GM23338 (cell line): ENCODE results near the gene GSTK1.

ENCODE experiments used
- CREB1 ChIP-seq: fragments of 250-450 bp; sonication (Bioruptor Pico); IDR thresholded peaks from 2 replicates; pipeline ENCODE4 v1.5.0; 2020; ENCODE audit warnings: low read depth, mild to moderate bottlenecking, moderate library complexity
- EZH2 ChIP-seq: fragments of 200-600 bp; sonication (generic); IDR thresholded peaks from one replicate; pipeline ENCODE4 v1.8.0; 2017; ENCODE audit warnings: antibody characterized with exemption, mild to moderate bottlenecking, low read depth; ENCODE audit not compliant: unreplicated experiment
- EZH2phosphoT487 ChIP-seq: fragments of 200-600 bp; sonication (generic); IDR thresholded peaks from one replicate; pipeline ENCODE4 v1.8.1; 2018; ENCODE audit warnings: antibody characterized with exemption; ENCODE audit not compliant: unreplicated experiment
- JUNB ChIP-seq: IDR thresholded peaks from one replicate; pipeline ENCODE4 v1.6.1; 2016; ENCODE audit warnings: antibody characterized with exemption; ENCODE audit not compliant: unreplicated experiment
- NANOG ChIP-seq: IDR thresholded peaks from 2 replicates; pipeline ENCODE4 v1.6.1; 2016; ENCODE audit warnings: antibody characterized with exemption, borderline replicate concordance
- POLR2AphosphoS5 ChIP-seq: IDR thresholded peaks from 2 replicates; pipeline ENCODE4 v1.6.1; 2016; ENCODE audit warnings: antibody characterized with exemption, low read depth
- ZNF114 ChIP-seq: fragments of 250-450 bp; sonication (Bioruptor Pico); IDR thresholded peaks from 2 replicates; pipeline ENCODE4 v1.5.0; 2020; ENCODE audit warnings: mild to moderate bottlenecking, moderate library complexity
- ZNF331 ChIP-seq: fragments of 250-450 bp; sonication (Bioruptor Pico); IDR thresholded peaks from 2 replicates; pipeline ENCODE4 v1.5.0; 2020; ENCODE audit warnings: low read depth, mild to moderate bottlenecking, moderate library complexity
- TF ChIP-seq, protein P1 (sequence below), 2 experiments: fragments of 200-600 bp in 1 of 2; sonication (generic) in 1 of 2; conservative IDR thresholded peaks; 2 replicates each; pipeline versions ENCODE4 v1.5.1 to v1.6.1; 2016 to 2017; ENCODE audit warnings: antibody characterized with exemption in 2 of 2, low read depth in 2 of 2, mild to moderate bottlenecking in 2 of 2, moderate library complexity in 1 of 2
- TF ChIP-seq, protein P2 (sequence below): fragments of 250-450 bp; sonication (Bioruptor Pico); IDR thresholded peaks from 2 replicates; pipeline ENCODE4 v1.5.0; 2020; ENCODE audit warnings: mild to moderate bottlenecking, moderate library complexity
- TF ChIP-seq, protein P3 (sequence below): IDR thresholded peaks from one replicate; pipeline ENCODE4 v1.6.1; 2018; ENCODE audit warnings: antibody characterized with exemption; ENCODE audit not compliant: unreplicated experiment

DNA sequence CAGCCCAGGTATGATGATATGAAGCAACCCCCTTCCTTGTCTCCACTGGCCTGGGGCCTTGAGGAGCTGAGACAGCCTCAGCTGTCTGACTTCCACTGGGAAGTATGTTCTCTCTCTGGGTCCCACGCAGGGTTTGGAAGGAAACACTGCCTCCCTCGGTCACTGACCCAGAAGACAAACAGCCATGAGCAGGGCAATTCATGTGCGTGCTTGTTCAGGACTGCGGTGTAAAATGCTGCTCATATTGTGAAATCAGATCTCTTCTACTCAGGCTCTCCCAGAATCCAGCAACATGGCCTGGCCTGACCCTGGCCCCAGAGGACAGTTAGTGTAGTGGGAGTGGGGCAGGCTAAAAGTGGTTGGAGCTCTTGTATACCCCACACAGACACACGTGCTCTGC, 55.4 kb downstream of the GSTK1 start:
- TF ChIP-seq, protein P1, sequence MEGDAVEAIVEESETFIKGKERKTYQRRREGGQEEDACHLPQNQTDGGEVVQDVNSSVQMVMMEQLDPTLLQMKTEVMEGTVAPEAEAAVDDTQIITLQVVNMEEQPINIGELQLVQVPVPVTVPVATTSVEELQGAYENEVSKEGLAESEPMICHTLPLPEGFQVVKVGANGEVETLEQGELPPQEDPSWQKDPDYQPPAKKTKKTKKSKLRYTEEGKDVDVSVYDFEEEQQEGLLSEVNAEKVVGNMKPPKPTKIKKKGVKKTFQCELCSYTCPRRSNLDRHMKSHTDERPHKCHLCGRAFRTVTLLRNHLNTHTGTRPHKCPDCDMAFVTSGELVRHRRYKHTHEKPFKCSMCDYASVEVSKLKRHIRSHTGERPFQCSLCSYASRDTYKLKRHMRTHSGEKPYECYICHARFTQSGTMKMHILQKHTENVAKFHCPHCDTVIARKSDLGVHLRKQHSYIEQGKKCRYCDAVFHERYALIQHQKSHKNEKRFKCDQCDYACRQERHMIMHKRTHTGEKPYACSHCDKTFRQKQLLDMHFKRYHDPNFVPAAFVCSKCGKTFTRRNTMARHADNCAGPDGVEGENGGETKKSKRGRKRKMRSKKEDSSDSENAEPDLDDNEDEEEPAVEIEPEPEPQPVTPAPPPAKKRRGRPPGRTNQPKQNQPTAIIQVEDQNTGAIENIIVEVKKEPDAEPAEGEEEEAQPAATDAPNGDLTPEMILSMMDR (conservative IDR thresholded peaks at IDR 0.05; ENCODE audit: low read depth in 2 of 2): no peak
- TF ChIP-seq POLR2AphosphoS5 (no peak), EZH2 (no peak), ZNF114 (CRISPR knock-in tag) (no peak), EZH2phosphoT487 (no peak), CREB1 (CRISPR knock-in tag) (no peak), JUNB (no peak), NANOG (no peak), ZNF331 (no peak)
- TF ChIP-seq, protein P2, sequence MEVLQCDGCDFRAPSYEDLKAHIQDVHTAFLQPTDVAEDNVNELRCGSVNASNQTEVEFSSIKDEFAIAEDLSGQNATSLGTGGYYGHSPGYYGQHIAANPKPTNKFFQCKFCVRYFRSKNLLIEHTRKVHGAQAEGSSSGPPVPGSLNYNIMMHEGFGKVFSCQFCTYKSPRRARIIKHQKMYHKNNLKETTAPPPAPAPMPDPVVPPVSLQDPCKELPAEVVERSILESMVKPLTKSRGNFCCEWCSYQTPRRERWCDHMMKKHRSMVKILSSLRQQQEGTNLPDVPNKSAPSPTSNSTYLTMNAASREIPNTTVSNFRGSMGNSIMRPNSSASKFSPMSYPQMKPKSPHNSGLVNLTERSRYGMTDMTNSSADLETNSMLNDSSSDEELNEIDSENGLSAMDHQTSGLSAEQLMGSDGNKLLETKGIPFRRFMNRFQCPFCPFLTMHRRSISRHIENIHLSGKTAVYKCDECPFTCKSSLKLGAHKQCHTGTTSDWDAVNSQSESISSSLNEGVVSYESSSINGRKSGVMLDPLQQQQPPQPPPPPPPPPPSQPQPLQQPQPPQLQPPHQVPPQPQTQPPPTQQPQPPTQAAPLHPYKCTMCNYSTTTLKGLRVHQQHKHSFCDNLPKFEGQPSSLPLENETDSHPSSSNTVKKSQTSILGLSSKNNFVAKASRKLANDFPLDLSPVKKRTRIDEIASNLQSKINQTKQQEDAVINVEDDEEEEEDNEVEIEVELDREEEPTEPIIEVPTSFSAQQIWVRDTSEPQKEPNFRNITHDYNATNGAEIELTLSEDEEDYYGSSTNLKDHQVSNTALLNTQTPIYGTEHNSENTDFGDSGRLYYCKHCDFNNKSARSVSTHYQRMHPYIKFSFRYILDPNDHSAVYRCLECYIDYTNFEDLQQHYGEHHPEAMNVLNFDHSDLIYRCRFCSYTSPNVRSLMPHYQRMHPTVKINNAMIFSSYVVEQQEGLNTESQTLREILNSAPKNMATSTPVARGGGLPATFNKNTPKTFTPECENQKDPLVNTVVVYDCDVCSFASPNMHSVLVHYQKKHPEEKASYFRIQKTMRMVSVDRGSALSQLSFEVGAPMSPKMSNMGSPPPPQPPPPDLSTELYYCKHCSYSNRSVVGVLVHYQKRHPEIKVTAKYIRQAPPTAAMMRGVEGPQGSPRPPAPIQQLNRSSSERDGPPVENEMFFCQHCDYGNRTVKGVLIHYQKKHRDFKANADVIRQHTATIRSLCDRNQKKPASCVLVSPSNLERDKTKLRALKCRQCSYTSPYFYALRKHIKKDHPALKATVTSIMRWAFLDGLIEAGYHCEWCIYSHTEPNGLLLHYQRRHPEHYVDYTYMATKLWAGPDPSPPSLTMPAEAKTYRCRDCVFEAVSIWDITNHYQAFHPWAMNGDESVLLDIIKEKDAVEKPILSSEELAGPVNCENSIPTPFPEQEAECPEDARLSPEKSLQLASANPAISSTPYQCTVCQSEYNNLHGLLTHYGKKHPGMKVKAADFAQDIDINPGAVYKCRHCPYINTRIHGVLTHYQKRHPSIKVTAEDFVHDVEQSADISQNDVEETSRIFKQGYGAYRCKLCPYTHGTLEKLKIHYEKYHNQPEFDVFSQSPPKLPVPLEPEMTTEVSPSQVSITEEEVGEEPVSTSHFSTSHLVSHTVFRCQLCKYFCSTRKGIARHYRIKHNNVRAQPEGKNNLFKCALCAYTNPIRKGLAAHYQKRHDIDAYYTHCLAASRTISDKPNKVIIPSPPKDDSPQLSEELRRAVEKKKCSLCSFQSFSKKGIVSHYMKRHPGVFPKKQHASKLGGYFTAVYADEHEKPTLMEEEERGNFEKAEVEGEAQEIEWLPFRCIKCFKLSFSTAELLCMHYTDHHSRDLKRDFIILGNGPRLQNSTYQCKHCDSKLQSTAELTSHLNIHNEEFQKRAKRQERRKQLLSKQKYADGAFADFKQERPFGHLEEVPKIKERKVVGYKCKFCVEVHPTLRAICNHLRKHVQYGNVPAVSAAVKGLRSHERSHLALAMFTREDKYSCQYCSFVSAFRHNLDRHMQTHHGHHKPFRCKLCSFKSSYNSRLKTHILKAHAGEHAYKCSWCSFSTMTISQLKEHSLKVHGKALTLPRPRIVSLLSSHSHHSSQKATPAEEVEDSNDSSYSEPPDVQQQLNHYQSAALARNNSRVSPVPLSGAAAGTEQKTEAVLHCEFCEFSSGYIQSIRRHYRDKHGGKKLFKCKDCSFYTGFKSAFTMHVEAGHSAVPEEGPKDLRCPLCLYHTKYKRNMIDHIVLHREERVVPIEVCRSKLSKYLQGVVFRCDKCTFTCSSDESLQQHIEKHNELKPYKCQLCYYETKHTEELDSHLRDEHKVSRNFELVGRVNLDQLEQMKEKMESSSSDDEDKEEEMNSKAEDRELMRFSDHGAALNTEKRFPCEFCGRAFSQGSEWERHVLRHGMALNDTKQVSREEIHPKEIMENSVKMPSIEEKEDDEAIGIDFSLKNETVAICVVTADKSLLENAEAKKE (CRISPR knock-in tag): no peak
- TF ChIP-seq, protein P3, sequence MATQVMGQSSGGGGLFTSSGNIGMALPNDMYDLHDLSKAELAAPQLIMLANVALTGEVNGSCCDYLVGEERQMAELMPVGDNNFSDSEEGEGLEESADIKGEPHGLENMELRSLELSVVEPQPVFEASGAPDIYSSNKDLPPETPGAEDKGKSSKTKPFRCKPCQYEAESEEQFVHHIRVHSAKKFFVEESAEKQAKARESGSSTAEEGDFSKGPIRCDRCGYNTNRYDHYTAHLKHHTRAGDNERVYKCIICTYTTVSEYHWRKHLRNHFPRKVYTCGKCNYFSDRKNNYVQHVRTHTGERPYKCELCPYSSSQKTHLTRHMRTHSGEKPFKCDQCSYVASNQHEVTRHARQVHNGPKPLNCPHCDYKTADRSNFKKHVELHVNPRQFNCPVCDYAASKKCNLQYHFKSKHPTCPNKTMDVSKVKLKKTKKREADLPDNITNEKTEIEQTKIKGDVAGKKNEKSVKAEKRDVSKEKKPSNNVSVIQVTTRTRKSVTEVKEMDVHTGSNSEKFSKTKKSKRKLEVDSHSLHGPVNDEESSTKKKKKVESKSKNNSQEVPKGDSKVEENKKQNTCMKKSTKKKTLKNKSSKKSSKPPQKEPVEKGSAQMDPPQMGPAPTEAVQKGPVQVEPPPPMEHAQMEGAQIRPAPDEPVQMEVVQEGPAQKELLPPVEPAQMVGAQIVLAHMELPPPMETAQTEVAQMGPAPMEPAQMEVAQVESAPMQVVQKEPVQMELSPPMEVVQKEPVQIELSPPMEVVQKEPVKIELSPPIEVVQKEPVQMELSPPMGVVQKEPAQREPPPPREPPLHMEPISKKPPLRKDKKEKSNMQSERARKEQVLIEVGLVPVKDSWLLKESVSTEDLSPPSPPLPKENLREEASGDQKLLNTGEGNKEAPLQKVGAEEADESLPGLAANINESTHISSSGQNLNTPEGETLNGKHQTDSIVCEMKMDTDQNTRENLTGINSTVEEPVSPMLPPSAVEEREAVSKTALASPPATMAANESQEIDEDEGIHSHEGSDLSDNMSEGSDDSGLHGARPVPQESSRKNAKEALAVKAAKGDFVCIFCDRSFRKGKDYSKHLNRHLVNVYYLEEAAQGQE: no peak
